Keratinocyte (primary cell): ENCODE results near the gene DST. TPM values are rescaled to one million over a fixed set of nuclear protein-coding genes. Genes with fewer than 3 reads are reported as not detected.

ENCODE experiments used
- DNase-seq: peaks from one replicate; pipeline ENCODE4 v3.0.0-alpha.2; 2011; ENCODE audit warnings: low read depth, missing footprints, low spot score
- FAIRE-seq: peaks from 2 replicates; lab custom pipeline; 2011; peaks lifted over from hg19 to GRCh38; lab: Jason Lieb, UNC
- H2AFZ ChIP-seq: 2 replicates; pipeline ENCODE4 v1.6.0; 2012; ENCODE audit warnings: low read length, control low read depth, inconsistent platforms; ENCODE audit not compliant: control insufficient read depth
- H3K27ac ChIP-seq: 2 replicates; pipeline ENCODE4 v1.5.1; 2011; ENCODE audit warnings: low read length; ENCODE audit not compliant: control insufficient read depth, insufficient read depth
- H3K27me3 ChIP-seq: 3 replicates; pipeline ENCODE4 v1.6.0; 2011; ENCODE audit warnings: low read length; ENCODE audit not compliant: control insufficient read depth, insufficient read depth; ENCODE audit errors: extremely low read depth
- H3K36me3 ChIP-seq, 2 experiments: 2 replicates in 1 of 2; 3 replicates in 1 of 2; pipeline ENCODE4 v1.5.1; 2011; ENCODE audit warnings: low read length in 2 of 2, mild to moderate bottlenecking in 1 of 2; ENCODE audit not compliant: control insufficient read depth in 2 of 2, insufficient read depth in 2 of 2; ENCODE audit errors: extremely low read depth in 1 of 2
- H3K4me1 ChIP-seq: 3 replicates; pipeline ENCODE4 v1.5.1; 2011; ENCODE audit warnings: low read length; ENCODE audit not compliant: control insufficient read depth, insufficient read depth; ENCODE audit errors: extremely low read depth
- H3K4me2 ChIP-seq: 3 replicates; pipeline ENCODE4 v1.6.0; 2011; ENCODE audit warnings: low read depth, low read length; ENCODE audit not compliant: control insufficient read depth, insufficient read depth; ENCODE audit errors: extremely low read depth
- H3K4me3 ChIP-seq, 3 experiments: fragments of 200-600 bp in 1 of 3; sonication (generic) in 1 of 3; 2 replicates in 2 of 3; 3 replicates in 1 of 3; pipeline ENCODE4 v1.5.1; 2011 to 2016; ENCODE audit warnings: low read length in 3 of 3, mild to moderate bottlenecking in 3 of 3, control low read depth in 2 of 3, inconsistent platforms in 1 of 3, low read depth in 1 of 3, mixed read lengths in 1 of 3, mixed run types in 1 of 3, moderate library complexity in 1 of 3; ENCODE audit not compliant: control insufficient read depth in 2 of 3, insufficient read depth in 2 of 3; ENCODE audit errors: extremely low read depth in 1 of 3
- H3K79me2 ChIP-seq: 2 replicates; pipeline ENCODE4 v1.6.0; 2012; ENCODE audit warnings: low read length; ENCODE audit not compliant: control insufficient read depth, insufficient read depth
- H3K9ac ChIP-seq: 3 replicates; pipeline ENCODE4 v1.6.0; 2011; ENCODE audit warnings: low read length; ENCODE audit not compliant: control insufficient read depth, insufficient read depth; ENCODE audit errors: extremely low read depth
- H3K9me1 ChIP-seq: 3 replicates; pipeline ENCODE4 v1.6.0; 2011; ENCODE audit warnings: low read length; ENCODE audit not compliant: control insufficient read depth, insufficient read depth; ENCODE audit errors: extremely low read depth
- H3K9me3 ChIP-seq: 2 replicates; pipeline ENCODE4 v1.5.1; 2012; ENCODE audit warnings: low read depth, low read length; ENCODE audit not compliant: control insufficient read depth
- H4K20me1 ChIP-seq: 3 replicates; pipeline ENCODE4 v1.6.0; 2011; ENCODE audit warnings: low read length; ENCODE audit not compliant: control insufficient read depth, insufficient read depth; ENCODE audit errors: extremely low read depth
- CTCF ChIP-seq, 3 experiments: IDR thresholded peaks in 1 of 3; conservative IDR thresholded peaks in 1 of 3; optimal IDR thresholded peaks in 1 of 3; 2 replicates in 2 of 3; 3 replicates in 1 of 3; pipeline versions ENCODE3 to v1.5.1; 2011; ENCODE audit warnings: low read length in 3 of 3, mild to moderate bottlenecking in 3 of 3, moderate library complexity in 2 of 3, control low read depth in 1 of 3, inconsistent platforms in 1 of 3; ENCODE audit not compliant: insufficient read depth in 2 of 3; ENCODE audit errors: extremely low read depth in 1 of 3
- EZH2 ChIP-seq: IDR thresholded peaks from one replicate; pipeline ENCODE4 v1.6.1; 2012; ENCODE audit warnings: inconsistent platforms, mild to moderate bottlenecking, low read length, moderate library complexity
- dilution Hi-C: fragments of 300-500 bp; cut with MboI; formaldehyde crosslinking; loops from one replicate; pipeline ENCODE4 v1.7.0; 2020; ENCODE audit warnings: low sequenced_read_pairs; ENCODE audit not compliant: extremely low pct_ligation_motif_present
- polyA plus RNA-seq, 5 experiments: library from polyadenylated mRNA; depleted of rRNA in 3 of 5; stranded (reverse) in 3 of 5; stranded (forward) in 1 of 5; unstranded in 1 of 5; fragments of >200 nt; gene quantifications; 1 replicate in 1 of 5; 2 replicates in 3 of 5; 3 replicates in 1 of 5; pipeline versions ENCODE4 v1.2.1 to v1.2.3, GENCODE V29; 2011 to 2012; ENCODE audit warnings: missing spikeins in 2 of 5, low read depth in 1 of 5, low replicate concordance in 1 of 5

Gene DST
- polyA plus RNA-seq, 1 donor (not counting 4 experiments of a cell fraction or from before 2014, with no cell fraction given), result 455 TPM

GRCh38 chr6:56488281-56488680 lies 154.4 kb downstream of the DST start:
- H3K36me3 ChIP-seq, result peaks cover 3 to 10% of the 10 kb centered on the region in 2 experiments

GRCh38 chr6:56486681-56487080 lies 156.0 kb downstream of the DST start:
- Histone ChIP-seq H3K79me2 (no peaks in the 10 kb centered on the region), H3K27me3 (no peaks in the 10 kb centered on the region), H3K36me3 (peaks cover 3 to 8% of the 10 kb centered on the region in 2 experiments), H3K9me1 (no peaks in the 10 kb centered on the region), H3K4me1 (peaks cover 8% of the 10 kb centered on the region), H3K9me3 (no peaks in the 10 kb centered on the region), H4K20me1 (no peaks in the 10 kb centered on the region), H3K27ac (no peak overlapping the region), H3K4me3 (no peak overlapping the region), H3K4me2 (no peak overlapping the region), H3K9ac (no peak overlapping the region), H2AFZ (no peak overlapping the region)
- dilution Hi-C loops, result no loop called here
- FAIRE-seq (no peak), DNase-seq (no peak)
- TF ChIP-seq EZH2, result no peak
- no peak for TF ChIP-seq CTCF (optimal IDR thresholded peaks at IDR 0.05 in 1 of 3, IDR thresholded peaks at IDR 0.05 in 1 of 3, conservative IDR thresholded peaks at IDR 0.05 in 1 of 3; ENCODE audit: extremely low read depth in 1 of 3, insufficient read depth in 2 of 3, low read length in 3 of 3)

More at GRCh38 chr6:56488281-56488680, 154.4 kb downstream of the DST start:
- FAIRE-seq (no peak), DNase-seq (no peak)
- Histone ChIP-seq H4K20me1 (no peaks in the 10 kb centered on the region), H3K79me2 (no peaks in the 10 kb centered on the region), H3K27ac (no peak overlapping the region), H3K9me3 (no peaks in the 10 kb centered on the region), H3K27me3 (no peaks in the 10 kb centered on the region), H3K9ac (no peak overlapping the region), H3K4me2 (no peak overlapping the region), H3K9me1 (no peaks in the 10 kb centered on the region), H3K4me1 (peaks cover 8% of the 10 kb centered on the region), H2AFZ (no peak overlapping the region), H3K4me3 (no peak overlapping the region)
- TF ChIP-seq EZH2, result no peak
- TF ChIP-seq CTCF (optimal IDR thresholded peaks at IDR 0.05 in 1 of 3, IDR thresholded peaks at IDR 0.05 in 1 of 3, conservative IDR thresholded peaks at IDR 0.05 in 1 of 3; ENCODE audit: extremely low read depth in 1 of 3, insufficient read depth in 2 of 3, low read length in 3 of 3), result no peak
- dilution Hi-C loops, result no loop called here
